NCI-H1694 (cell line): ENCODE results near the gene NBEA.

ENCODE experiments used
- DNase-seq: peaks from one replicate; lab custom pipeline; 2025; lab: John Stamatoyannopoulos, UW

NBEA gene

DNA sequence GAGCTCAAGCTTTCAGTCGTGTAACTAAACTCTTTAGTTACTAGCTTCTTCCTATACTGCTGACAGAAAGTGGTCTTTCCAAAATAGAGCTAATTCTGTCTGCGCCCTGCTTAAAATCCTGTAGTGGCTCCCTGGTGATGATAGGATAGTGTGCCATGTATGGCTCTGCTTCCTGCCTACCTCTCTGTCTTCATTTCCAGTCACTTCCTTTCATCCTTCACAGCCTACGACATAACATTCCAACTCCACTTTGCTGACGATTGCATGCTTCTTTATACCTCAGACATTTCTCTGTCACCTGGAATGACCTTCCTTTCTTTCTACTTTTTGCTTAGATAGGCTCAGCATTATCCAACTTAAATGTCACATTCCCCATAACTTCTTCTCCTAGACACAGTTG is 343.6 kb downstream of the NBEA start:
- no peak for DNase-seq

DNA sequence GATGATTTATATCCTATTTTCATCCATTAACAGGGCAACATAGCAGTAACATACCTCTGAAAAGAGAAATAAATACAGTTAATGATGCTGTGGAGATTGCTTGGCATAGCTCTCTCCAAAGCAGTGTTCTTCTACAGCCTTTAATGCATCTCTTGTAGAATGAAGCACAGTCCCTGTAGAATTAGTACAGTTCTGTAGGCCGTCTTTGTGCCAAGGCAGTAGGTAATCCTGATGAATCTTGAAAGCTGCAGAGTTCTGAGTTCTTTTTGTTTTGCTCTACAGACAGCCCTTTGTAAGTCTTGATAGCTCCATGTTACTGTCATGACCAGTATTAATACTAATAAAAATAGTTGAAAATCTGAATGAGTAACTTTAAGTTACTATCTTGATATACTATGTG is 350.3 kb downstream of the NBEA start:
- no peak for DNase-seq

DNA sequence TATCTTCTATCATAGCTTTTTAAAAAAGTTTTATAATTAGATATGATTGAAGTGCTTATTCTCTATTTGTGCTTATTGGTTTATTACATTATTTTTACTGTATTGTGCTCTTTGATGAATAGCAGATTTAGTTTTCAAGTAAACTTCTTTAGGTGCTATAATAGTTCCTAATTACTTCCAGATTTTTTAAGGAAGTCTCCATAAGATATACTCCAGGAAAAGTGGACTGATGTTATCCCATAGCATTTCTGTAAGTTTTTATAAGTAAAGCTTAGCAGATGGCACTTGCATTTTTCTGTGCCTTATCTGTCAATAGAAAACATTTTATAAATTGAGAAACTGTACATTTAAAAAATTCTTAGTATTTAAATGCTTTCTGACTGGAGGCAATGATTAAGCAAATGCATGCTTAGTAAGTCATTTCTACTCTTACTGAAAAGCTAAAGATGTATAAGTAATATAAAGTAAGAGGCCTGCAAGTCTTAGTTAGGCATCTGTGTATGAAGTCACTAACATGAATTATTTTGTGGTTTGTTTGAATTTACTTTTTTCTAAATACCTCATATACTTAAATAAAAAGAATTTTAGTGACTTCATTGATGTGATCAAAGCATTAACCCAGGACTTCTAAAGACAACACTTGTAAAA is 351.6 kb downstream of the NBEA start:
- DNase-seq = no peak

DNA sequence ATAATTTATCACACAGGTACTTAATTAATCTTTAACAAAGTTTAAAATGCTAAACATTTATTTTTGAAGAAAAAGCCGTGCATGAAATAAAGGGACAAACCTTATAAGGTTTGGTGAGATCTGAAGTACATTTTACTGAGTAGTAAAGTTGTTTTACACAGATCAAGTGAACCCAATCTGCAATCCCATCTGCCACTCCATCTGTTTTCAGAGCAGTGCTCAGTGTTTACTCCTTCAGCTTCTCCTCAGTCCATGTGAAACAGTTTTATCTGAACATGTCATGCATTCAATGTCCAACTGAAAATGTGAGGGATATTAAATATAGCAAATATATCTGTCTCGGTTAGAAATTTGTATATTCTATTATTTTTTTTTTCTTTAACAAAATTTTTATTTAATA is 367.6 kb downstream of the NBEA start:
- DNase-seq = peak; percentile 92

DNA sequence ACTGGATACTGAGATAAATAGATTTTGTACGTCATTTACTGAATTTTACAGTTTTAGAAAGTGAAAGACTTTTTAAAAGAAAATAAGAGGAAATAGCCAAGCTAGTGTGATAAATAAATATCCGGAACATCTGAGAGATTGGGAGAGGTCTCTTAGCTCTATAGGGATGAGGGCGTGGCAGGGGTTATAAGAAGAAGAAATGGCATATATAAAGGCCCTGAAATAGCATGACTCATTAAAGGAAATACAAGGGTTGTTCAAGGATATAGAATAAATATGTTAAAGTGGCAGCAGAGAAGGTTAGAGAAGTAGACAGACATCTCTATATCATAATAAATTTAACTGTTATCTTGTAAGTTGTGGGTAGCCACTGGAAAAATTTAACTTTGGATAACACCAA is 390.1 kb downstream of the NBEA start:
- no peak for DNase-seq

DNA sequence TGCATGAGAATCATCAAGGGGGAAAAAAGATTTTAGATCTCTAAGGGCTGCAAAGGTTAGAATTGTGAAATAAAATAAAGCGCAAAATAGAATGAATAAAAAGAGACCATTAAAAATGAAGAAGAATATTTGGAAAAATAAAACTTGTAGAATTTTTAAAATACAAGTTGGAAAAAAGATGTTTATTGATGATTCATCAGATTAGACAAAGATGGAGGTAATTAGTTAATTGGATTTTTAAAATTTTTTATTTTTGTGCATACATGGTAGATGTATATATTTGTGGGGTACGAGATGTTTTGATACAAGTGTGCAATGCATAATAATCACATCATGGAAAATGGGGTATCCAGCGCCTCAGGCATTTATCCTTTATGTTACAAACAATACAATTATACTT is 391.1 kb downstream of the NBEA start:
- no peak for DNase-seq

DNA sequence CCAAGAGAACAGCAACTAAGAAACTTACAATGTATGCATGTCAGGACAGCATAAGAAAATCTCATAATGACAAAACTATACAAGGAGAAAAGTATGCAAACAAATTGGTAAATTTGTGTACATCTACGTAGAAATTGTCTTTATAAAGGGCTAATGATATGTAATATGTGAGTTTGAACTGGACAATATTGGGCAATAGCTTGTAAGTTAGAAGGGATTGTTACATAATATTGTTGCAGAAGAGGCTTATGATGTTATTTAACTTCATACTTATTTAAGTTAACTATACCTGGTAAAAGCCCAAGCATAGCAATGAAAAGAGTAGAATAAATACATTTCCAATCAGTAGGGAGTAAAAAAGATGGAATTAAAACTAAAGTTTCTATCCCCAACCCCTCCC is 400.4 kb downstream of the NBEA start:
- DNase-seq = no peak

DNA sequence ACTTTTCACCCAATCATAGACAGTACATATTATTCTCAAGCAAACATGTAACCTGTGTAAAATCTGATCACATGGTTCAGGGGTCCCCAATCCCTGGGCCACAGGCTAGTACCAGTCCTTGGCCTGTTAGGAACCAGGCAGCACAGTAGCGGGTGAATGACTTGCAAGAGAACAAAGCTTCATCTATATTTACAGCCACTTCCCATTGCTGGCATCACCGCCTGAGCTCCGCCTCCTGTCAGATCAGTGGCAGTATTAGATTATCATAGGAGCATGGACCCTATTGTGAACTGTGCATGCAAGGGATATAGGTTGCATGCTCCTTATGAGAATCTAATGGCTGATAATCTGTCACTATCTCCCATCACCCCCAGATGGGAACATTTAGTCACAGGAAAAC is 401.3 kb downstream of the NBEA start:
- no peak for DNase-seq

DNA sequence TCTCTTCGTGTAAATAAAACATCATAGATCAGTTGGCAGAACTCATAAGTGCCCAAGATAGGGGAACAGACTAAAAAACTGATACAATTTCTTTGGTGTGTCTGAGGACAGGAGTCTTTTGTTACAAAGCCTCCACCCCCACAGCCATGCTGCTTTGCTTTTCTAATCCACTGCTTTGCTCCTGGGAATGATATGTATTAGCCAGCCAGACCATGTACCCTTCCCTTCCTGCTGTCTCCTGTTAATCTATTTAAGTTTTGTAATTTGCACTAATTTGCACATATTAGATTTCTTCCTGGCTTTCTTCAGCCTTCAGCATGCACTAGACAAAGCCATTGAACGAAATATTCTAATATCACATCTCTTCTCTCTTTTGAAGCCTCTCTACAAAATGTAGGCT is 403.9 kb downstream of the NBEA start:
- DNase-seq = no peak

DNA sequence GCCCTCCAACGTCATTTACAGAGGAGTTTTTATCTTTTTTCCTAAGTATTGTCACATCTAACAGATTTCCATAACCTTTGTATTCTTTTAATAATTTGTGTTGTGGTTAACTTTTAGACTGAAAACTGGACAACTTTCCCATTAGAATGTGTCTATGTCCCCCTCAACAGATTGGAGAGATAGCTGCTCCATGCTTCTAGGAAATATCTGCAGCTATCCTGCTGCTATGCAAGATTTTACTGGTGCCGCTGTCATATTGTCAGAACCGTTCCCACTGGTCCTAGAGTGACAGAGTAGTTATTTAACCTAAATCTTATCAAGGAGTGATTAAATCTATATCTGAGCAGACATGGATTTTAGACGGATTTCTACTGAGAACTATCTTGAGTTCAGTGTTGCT is 404.4 kb downstream of the NBEA start:
- DNase-seq = no peak

DNA sequence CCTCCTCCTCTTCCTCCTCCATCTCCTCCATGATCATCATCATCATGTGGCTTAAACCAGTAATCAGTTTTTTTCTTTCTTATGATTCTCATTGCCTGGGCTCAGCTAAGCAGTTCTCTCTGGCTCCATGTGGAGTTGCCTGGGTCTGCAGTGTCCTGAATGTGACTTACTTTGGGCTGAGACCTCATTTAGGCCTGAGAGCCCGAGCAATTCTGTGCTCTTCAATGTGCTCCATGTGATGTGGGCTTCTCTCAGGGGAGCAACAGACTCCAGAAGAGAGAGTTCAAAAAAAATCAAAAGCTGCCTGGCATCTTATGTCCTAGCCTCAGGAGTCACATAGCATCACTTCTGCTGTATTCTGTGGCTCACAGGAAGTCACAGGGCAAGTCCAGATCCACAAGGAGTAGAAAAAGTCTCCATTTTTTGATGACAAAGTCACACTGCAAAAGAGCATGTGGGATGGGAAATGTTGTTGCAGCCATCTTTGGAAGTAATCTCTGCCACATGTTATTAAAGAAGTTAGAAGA is 405.7 kb downstream of the NBEA start:
- DNase-seq = no peak

DNA sequence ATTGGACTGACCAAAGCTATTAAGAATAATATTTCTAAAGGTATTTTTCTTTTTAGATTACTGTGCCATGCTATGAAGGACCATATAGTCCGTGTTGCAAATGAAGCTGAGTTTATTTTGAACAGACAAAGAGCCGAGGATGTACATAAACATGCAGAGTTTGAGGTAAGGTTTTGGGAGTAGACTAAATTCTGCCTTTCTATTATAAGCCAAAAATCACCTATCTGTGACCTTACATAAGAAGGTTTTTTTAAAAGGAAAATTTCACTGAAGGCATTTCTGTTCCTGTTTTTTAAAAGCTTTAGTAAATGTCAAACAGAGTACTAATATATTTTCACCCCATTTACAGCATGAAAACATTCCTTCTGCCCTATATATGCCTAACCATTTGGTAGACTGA is 407.0 kb downstream of the NBEA start:
- no peak for DNase-seq

DNA sequence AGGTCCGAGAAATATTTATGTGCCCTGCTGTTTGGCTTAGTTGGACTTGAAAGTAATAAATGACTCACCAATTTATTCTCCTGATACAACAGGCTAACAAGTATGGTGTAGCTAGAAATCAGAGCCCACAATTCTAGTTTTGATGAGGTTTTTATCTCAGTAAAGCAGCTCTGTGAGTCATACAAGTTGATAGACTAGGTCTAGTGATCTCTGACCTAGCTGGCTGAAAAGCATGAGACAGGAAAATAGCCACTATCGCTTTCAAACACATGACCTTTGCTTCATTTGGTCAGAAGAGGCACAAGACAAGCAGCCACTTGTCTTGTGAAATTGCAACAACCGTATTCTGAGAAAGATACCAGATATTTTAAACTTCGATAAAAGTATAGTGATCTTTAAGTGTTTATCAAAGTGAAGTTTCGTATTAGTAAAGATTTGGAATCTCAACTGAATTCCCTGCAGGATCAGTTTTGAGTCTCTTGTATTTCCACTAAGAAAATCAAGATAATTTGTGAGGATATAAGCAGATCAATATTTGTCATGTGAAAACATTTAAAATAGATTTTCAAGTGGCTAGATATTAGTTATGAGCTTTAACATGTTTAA is 407.7 kb downstream of the NBEA start:
- DNase-seq = no peak

DNA sequence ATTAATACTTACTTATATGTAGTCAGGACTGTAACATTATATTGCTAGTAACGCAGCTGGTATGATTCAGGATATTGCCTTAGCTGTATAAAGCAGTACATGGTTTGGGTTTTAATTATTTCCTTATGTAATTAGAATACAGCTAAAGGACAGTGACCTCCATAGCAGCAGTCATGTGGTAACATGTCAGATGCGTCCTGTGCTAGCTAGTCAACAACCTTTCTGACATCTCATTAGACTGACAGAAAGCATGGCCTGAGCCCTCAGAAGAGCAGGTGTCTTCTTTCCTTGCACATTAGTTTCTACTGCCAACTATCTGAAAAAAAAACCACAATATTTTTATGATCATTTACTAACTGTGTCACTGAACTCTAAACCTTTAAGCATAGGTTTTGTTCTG is 412.2 kb downstream of the NBEA start:
- DNase-seq = no peak

DNA sequence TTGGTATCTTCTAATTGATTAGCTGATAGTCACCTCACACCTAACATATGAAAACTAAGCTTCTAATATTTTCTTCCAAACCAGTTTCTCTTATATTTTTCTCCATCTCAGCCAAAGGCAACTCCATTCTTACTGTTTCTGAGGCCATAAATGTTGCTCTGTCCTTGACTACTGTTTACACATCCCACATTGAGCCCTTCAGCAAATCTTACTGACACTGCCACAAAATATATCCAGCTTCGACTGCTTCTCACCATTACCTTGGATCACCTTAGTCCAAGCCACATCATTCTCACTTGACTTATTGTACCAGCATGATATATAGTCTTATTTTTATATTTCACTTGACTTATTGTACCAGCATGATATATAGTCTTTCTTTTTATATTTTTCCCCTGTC is 412.8 kb downstream of the NBEA start:
- DNase-seq = no peak

DNA sequence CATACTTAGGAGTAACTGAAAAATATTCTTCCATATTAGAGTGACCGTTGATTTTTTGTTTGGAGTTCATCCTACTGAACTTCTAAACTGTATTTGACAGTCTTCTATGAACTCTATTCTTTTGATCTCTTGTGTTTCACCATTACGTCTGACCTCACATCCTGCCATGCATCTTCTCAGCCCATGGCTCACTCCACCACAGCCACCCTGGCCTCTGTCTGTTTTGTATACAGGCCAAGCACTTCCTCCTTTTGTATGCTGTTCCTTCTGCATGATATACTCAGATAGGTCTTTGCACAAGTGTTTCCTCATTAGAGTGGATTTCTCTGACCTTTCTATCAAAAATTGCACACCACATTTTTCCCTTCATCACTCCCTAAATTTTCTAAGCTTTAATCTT is 414.5 kb downstream of the NBEA start:
- DNase-seq = no peak

DNA sequence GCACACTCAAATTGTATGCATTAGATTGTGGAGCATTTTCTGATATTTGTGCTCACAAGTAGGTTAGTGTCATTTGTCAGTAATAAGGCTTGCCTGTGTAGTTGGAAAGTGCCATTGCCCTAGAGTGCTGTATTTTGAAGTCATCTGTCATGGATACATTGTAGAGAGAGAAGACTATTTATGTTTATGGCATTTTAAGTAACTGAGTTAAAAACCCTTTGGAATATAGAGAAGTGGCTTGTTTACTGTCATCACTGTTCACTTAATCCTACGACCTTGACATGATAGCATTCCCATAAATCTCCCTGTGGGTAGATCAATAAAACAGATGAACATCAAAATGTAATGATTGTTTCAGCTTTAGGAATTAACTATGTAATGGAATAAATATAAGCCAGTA is 423.8 kb downstream of the NBEA start:
- DNase-seq = no peak

DNA sequence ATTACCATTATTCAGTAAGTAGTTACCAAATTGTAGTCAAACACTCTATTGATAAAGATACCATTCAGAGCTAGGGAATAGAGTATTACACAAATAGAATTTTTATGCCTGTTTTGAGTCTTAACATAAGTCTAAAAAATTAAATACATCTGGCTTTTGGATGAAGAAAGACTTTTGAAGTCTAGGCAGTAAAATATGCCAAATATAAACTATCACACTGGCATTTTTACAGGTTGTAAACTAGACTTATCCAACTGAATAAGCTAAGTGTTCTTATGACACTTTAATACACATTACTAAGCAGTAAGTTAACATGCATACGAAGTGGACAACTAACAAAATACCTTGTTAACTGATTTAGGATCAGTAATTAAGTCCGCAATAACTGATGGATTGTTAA is 425.5 kb downstream of the NBEA start:
- no peak for DNase-seq

DNA sequence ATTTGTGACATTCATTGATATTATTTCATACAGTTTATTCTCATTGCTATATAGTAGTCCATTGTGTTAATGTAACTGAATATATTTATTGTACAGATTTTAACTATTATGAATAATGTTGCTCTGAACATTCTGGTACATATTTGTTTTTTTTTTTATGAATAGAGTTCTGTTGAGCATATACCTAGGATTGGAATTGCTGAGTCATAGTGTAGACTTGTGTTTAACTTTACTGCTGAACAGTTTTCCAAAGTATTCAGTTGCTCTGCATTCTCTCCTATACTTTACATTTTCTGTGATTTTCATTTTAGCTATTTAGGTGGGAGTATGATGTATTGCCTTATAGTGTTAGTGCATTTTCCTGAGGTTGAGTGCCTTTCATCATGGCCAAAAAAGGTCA is 436.9 kb downstream of the NBEA start:
- no peak for DNase-seq

DNA sequence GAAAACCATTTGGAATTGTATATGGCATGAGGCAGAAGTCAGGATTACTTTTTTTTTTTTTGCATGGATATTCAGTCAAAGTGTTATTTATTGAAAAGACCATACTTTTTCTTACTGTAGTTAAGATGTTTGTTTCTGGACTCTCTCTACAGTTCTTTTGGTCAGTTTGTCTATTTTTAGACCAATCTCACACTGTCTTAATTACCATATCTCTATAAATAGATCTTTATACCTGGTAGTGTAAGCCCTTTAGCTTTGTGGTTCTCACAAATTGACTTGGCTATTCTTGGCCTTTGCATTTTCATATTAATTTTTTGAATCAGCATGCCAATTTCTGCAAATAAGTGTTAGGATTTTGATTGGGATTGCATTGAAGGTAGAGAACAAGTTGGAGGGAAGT is 437.6 kb downstream of the NBEA start:
- DNase-seq = no peak

DNA sequence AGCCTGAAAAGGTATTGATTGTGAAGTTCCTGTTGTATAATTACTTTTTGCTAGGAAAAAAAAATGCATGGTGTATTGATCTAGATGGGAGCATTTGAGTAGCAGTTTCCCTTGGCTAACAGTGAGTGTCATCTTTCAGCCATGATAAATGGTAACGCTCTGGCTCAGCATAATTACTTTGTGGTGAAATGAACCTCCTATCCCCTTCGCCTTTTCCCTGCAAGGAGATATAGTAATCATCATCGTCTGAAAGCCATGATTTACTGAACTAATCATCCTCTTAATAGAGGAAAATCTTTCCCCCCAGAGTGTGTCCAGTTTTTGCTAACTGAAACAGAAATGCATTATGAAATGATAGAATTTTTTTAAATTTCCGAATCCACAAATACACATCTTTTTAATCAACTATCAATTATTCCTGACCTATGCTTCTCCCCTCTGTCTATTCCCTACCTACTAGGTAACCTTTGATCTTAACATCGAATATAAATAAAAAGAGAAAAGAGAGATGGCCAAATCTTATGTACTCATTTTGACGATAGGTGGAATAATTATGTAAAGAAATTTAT is 445.7 kb downstream of the NBEA start:
- DNase-seq = no peak

DNA sequence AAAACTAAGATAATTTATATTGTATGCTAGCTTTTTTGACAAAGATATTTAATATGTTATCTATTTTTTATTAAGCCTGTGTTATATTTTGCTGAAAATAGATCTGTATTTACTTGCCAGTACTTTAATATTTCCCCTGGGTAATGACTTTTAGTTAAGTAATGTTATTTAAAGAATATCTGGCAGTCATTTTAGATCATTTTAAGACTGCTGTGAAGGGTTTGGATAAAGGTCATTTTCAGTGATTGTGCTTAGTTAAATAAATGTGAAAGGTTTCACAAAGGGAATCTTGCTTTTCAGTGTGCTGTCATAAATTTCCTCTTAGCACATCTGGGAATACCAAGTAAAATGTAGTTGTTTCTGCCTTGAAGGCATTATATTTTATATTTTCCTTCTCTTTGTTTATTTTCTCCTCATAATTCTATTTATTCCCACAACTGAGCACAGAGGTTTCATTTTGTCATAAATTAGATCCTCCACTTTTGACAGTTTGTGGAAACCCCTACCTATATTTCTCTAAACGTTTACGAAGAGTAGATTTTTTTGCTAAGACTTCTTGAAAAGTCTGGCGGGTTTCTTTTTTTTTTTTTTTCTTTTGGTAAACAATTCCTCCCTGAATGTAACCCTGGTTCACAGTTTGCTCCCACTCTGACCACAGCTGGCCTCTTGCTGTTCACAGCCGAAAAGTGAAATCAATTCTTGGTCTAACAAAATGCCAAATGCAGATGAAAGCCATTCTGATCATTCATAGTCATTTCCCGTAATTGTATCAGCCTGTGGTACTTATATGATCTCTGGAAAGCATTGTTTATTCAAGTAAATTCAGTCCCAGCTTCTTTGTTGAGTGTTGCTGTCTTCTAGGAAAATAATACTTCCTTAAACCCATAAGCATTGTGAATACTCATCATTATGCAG is 446.6 kb downstream of the NBEA start:
- no peak for DNase-seq

DNA sequence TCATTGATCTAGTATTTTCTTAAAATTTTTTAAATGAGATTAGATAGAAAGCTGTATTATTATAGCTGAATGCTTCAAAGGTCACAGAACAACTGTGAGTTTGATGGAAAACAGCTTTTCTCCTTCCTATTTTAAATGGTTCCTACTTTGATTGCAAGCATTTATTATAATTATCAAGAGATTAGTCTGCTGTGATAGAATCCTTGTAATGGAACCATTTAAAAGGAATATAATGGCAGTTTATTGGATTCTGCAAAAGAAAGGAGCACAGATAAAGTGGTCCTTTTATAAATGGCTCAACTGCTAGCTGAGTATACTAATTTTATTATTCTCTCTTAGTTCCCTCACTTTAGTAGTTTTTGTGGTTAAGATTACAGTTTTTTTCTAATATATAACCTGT is 447.5 kb downstream of the NBEA start:
- DNase-seq = no peak
